Islet precursor cell (in vitro differentiated cells): ENCODE results near the gene LPP.

ENCODE experiments used
- DNase-seq: peaks from one replicate; pipeline ENCODE4 v3.0.0-alpha.2; 2018

Gene LPP

GRCh38 chr3:188533612-188534357 is 379.8 kb downstream of the LPP start:
- no peak for DNase-seq

DNA sequence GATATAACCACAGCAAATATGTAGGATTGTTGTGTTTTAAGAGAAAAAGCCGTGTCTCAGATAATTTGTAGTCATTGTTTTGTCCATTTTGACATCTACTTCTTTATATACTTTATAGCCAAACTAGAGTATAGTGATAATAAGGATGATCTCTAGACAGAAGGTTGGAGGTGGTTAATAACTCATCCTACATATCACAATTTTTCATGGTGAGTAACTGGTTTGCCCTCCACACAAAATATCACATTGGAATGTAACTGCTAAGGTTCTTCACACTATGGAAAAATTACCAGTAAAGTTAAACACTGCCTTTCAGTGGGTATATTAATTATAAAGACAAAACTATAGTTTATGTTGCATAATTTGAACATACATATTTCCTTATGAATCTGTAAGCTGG is 380.7 kb downstream of the LPP start:
- no peak for DNase-seq

GRCh38 chr3:188537606-188538005 is 383.6 kb downstream of the LPP start:
- no peak for DNase-seq

DNA sequence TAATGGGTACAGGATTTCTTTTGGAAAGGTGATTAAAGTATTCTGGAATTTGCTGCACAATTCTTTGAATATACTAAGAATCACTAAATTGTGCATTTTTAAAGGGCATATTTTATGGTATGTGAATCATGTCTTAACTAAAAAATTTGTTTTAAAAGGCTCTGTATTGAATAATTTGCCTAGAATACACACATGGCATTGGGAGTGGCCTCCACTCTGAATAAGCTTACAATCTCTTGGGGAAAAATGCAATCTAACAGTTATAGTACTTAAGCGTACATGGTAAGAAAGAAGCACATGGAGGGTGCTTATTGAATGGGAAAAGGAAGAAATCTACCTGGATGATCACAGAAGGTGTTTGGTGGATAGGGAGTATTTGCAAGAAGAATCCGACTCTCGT is 385.1 kb downstream of the LPP start:
- DNase-seq = no peak

GRCh38 chr3:188539631-188540194 is 385.8 kb downstream of the LPP start:
- no peak for DNase-seq

- DNase-seq = no peak
Observed at GRCh38 chr3:188542196-188542595, 388.2 kb downstream of the LPP start.

GRCh38 chr3:188544012-188544411 is 390.1 kb downstream of the LPP start:
- no peak for DNase-seq

GRCh38 chr3:188546835-188547670 is 393.1 kb downstream of the LPP start:
- no peak for DNase-seq

DNA sequence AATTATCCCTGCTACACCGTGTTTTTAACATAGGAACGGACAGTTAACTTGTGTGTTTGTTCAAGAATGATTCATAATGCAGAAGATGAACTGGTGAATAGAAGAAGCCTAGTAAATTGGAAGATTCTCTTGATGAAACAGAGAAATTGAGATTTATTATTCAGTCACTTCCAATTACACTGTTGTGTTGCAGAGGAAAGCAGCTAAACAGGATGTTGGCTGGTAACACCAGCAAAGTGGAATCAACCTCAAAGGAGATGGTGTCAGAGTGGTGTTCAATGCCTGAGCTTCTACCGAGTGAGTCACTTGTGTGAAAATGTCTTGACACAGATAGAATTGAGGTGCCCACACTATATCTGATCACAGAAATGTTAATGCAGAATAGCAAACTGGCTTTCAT is 399.6 kb downstream of the LPP start:
- no peak for DNase-seq

DNA sequence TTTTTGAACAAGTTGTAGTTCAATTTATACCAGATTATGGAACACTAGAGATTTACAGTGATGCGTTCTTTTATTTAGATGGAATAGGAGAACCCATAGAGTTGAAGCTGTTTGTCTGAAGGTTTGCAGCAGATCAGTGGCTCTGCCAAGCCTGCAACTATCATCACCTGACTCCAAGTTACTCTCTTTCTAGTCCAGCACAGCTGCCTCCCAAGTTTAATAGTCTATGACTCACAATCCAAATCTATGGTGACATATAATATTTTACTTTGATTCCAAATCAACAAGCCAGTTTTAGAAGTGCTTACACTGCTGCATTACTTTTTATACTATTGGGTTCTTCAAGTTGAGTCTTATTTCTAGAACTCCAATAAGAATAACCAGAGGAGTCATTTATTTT is 400.4 kb downstream of the LPP start:
- no peak for DNase-seq

DNA sequence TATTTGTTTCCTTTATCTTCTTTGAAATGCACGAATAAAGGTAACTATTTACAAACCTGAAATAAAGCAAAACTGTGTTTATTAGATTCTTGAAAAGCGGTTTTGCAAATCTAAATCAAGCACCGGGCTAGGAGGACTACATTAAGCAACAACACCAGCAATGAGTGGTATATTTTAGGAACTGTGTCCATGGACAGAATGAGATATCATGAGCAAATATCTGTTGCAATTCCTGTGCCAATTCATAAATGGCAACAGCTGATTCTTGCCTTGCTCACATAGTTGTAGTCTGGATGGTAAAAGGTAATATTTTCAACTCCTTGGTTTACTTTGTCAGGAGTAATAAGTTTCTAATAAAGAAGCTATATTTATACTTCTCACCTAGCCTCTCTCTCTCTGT is 403.3 kb downstream of the LPP start:
- DNase-seq = no peak

- no peak for DNase-seq
Observed at GRCh38 chr3:188558343-188559071, 404.6 kb downstream of the LPP start.

- no peak for DNase-seq
Observed at GRCh38 chr3:188559072-188559429, 405.1 kb downstream of the LPP start.

DNA sequence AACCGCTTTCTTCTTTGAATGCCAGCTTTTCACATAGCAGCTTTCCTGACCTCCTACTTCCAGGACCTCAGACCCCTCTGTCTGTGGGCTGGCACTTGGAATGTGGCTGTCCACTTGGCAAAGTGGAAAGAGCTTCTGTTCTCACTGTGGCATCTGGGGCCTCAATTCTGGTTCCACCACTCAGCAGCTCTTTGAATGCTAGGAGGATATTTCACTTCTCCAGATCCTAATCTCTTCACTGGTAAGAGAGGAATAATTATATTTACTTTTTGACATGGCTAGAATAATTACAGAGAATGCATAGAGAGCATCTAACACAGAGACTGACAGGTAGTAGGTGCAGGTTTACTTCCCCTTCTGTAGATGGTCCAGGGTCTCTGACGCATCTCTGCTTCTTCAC is 405.9 kb downstream of the LPP start:
- no peak for DNase-seq

DNA sequence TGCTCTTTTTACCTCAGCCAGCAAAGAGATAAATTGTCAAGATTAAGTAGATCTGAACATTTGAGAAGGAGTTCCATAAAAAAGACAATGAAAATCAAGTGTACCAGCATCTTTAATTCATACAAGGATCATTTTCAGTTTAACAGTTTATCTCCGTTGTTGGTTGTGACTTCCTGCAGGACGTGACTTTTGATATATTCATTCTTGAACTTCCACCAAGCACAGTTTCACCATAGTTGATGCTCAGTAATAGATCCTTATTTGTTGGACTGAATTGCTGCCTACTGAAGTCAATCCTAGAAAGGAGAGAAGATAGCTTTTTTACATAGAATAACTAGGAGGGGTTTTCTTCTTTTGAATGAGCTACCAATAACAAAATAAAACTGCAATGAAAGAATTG is 408.2 kb downstream of the LPP start:
- no peak for DNase-seq

GRCh38 chr3:188567478-188568195 is 413.7 kb downstream of the LPP start:
- DNase-seq = no peak

DNA sequence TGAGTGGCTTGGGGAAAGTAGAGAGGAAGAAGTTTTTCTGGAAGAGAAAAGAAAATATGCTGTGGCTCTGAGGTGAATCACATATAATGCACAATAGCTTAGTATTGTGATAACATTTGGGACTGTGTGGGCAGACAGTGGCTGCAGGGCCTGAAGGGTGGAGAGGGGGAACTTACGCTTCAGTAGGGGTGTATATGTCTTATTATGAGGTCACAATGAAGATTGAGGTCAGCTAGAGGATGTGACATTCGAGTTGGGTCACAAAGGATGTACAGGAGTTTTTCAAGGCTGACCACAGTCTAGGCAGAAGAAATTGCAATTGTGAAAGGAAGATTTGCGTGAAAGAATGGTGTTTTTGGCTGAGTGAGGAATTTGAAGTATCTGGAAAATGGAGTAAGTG is 414.8 kb downstream of the LPP start:
- DNase-seq = no peak

- DNase-seq = no peak
Observed at GRCh38 chr3:188571531-188572095, 417.7 kb downstream of the LPP start.

GRCh38 chr3:188573291-188573940 is 419.5 kb downstream of the LPP start:
- DNase-seq = no peak

- DNase-seq = no peak
Observed at GRCh38 chr3:188573956-188574355, 420.0 kb downstream of the LPP start.

- no peak for DNase-seq
Observed at GRCh38 chr3:188574885-188575284, 420.9 kb downstream of the LPP start.

DNA sequence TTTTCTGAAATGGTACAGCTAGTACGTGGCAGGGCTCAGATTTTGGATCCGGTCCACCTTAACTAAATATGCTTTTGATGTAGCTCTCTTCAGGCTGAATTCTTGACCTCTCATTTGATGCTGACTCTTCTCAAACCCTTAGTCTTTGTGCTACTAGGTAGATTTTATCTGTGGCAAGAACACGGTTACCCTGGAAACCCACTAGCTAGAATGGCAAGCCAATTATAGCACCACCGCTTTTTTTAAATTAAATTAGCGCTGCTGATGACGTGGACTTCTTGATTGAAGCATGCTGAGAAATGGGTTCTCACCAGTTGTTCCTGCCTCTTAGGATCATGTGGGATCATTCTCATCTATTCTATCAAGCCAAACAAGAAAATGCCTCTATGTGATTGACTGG is 421.5 kb downstream of the LPP start:
- no peak for DNase-seq
